ENCODE results near the gene STAG1.
"Not testable (repeated sequence)": the region's sequence is repeated elsewhere in the genome, so short reads cannot be mapped to it uniquely, and the experiment has no call there.

GRCh38 chr3:136749602-136750001, 2.6 kb downstream of the STAG1 start:
- not testable (repeated sequence) for TF ChIP-seq CTCF, POLR2A, EP300, POLR2AphosphoS5 (IDR thresholded peaks at IDR 0.05)
